ENCODE data around the gene GPM6B.
A peak's percentile ranks its signal among the peaks of the same experiment; 100 is the strongest.

GPM6B gene

GRCh38 chrX:13816643-13817627 is at the start of gene GPM6B:
Gene GPM6B, minus strand, starts transcription at chrX:13817093. Its CDS starts 189 bp downstream, at chrX:13816904.
- DNase-seq (ENCODE audit: low read depth), result no peak

GRCh38 chrX:13864264-13864663 is 47.4 kb upstream of the GPM6B start:
- DNase-seq (ENCODE audit: low read depth), result no peak

GRCh38 chrX:13863324-13863723 is 46.4 kb upstream of the GPM6B start:
- DNase-seq (ENCODE audit: low read depth), result no peak

- no peak for DNase-seq (ENCODE audit: low read depth)
Measured at GRCh38 chrX:13859724-13860123, 42.8 kb upstream of the GPM6B start.

GRCh38 chrX:13857804-13858203 is 40.9 kb upstream of the GPM6B start:
- DNase-seq (ENCODE audit: low read depth), result no peak

- DNase-seq (ENCODE audit: low read depth), result no peak
Measured at GRCh38 chrX:13855689-13856450, 39.0 kb upstream of the GPM6B start.

GRCh38 chrX:13854003-13854402 is 37.1 kb upstream of the GPM6B start:
- no peak for DNase-seq (ENCODE audit: low read depth)

- no peak for DNase-seq (ENCODE audit: low read depth)
Measured at GRCh38 chrX:13852001-13852695, 35.3 kb upstream of the GPM6B start.

GRCh38 chrX:13845721-13846378 is 29.0 kb upstream of the GPM6B start:
- DNase-seq (ENCODE audit: low read depth), result peak; percentile 14

- DNase-seq (ENCODE audit: low read depth), result no peak
Measured at GRCh38 chrX:13843150-13843721, 26.3 kb upstream of the GPM6B start.

- DNase-seq (ENCODE audit: low read depth), result no peak
Measured at GRCh38 chrX:13840121-13840520, 23.2 kb upstream of the GPM6B start.

- no peak for DNase-seq (ENCODE audit: low read depth)
Measured at GRCh38 chrX:13837290-13837745, 20.4 kb upstream of the GPM6B start.

GRCh38 chrX:13836575-13836974 is 19.7 kb upstream of the GPM6B start:
- no peak for DNase-seq (ENCODE audit: low read depth)

- no peak for DNase-seq (ENCODE audit: low read depth)
Measured at GRCh38 chrX:13835825-13836224, 18.9 kb upstream of the GPM6B start.

GRCh38 chrX:13834355-13834754 is 17.5 kb upstream of the GPM6B start:
- no peak for DNase-seq (ENCODE audit: low read depth)

GRCh38 chrX:13829983-13830382 is 13.1 kb upstream of the GPM6B start:
- no peak for DNase-seq (ENCODE audit: low read depth)

GRCh38 chrX:13828392-13828791 is 11.5 kb upstream of the GPM6B start:
- no peak for DNase-seq (ENCODE audit: low read depth)

- no peak for DNase-seq (ENCODE audit: low read depth)
Measured at GRCh38 chrX:13827298-13828090, 10.6 kb upstream of the GPM6B start.

GRCh38 chrX:13826770-13827169 is 9.9 kb upstream of the GPM6B start:
- DNase-seq (ENCODE audit: low read depth), result no peak

- DNase-seq (ENCODE audit: low read depth), result no peak
Measured at GRCh38 chrX:13825178-13825762, 8.4 kb upstream of the GPM6B start.
